T-helper 2 cell treated with Interferon-gamma antibody and Interleukin-4, amounts not matched to agents 5 μg/mL and 100 μg/mL, for 36 hours (primary cell): ENCODE data around the gene RPS28.
"Not testable (repeated sequence)": the region's sequence is repeated elsewhere in the genome, so short reads cannot be mapped to it uniquely, and the experiment has no call there.

Experiments used
- DNase-seq: peaks from one replicate; pipeline ENCODE4 v3.0.0; 2021; ENCODE audit warnings: low spot score
- H3K27ac Mint-ChIP-seq: one replicate; pipeline ENCODE4 v1.8.0; 2021; ENCODE audit warnings: mild to moderate bottlenecking, mixed read lengths
- H3K27me3 Mint-ChIP-seq: one replicate; pipeline ENCODE4 v1.8.0; 2021; ENCODE audit warnings: low read depth, mixed read lengths
- H3K36me3 Mint-ChIP-seq: one replicate; pipeline ENCODE4 v1.8.0; 2021; ENCODE audit warnings: low read depth, mixed read lengths
- H3K4me1 Mint-ChIP-seq: one replicate; pipeline ENCODE4 v1.8.0; 2021; ENCODE audit warnings: low read depth, mixed read lengths
- H3K4me3 Mint-ChIP-seq: one replicate; pipeline ENCODE4 v1.8.0; 2022; ENCODE audit warnings: mild to moderate bottlenecking, moderate library complexity, mixed read lengths
- H3K9me3 Mint-ChIP-seq: one replicate; pipeline ENCODE4 v1.8.0; 2021; ENCODE audit warnings: mixed read lengths

The RPS28 gene

DNA sequence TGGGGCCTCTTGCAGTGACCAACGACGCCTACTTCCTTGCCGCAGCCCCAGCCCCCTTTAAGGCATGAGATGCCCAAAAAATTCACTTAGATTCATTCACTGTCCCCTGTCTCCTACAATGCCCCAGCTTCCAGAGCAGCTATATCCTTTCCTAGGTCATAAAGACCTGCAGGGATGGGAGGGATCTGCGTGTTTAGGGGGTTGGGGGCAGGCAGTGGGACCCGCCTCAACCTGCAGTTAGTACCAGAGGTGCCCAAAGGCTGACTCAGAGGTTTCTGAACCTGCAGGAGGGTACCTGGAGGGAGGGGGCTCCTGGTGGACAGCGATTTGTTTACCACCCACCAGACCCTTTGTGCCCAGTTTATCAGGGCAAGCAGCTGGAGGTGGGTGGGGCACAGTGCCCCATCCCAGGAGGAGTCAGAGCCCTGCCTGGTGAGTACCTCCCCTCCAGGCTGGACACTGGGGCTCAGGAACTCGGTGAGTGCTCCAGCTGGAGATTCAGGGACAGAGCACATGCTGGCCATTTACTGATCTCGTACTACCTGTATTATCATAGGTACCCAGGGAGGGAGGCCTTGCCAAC, 10.1 kb downstream of the RPS28 start:
- no peak overlapping the region for H3K4me3 Mint-ChIP-seq
- peaks cover 3% of the 10 kb centered on the region for H3K4me1 Mint-ChIP-seq
- no peaks in the 10 kb centered on the region for H3K36me3 Mint-ChIP-seq

DNA sequence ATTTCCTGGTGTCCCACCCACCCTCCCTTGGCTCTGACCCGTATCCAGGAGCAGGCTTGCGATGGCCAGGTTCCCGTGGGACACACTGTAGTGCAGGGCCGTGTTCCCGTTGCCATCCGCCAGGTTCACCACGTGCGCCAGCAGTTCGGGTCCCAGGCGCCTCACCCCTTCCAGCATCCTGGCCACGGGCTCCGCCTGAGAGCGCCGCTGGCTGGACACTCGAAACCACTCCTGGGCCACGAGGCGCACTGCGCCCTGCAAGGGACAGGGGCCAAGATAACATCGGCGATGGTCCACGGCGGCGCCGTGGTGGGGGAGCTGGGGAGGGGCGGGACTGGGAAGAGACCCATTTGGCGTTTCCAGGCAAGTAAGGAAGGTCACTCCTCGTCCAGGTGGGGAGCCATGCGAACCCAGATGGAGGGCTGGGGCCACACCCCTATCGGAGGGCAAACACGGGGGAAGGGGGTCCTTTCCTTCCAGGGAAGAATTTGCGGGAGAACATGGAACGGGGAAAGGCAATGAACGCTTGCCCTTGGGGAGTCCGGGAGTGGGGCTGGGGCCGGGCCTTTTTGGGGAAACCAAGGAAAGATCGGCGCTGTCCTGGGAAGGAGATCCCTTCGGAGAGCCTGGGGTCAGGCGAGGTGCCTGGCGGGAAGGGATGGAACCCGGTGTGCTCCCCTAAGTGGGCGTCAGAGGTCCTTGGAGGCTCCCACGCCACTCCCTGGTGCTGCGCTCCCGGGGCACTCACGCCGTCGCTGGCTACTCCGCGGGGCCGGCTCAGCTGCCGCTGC, 11.9 kb downstream of the RPS28 start:
- Mint-ChIP-seq H3K4me3 (no peak overlapping the region), H3K36me3 (no peaks in the 10 kb centered on the region), H3K9me3 (no peaks in the 10 kb centered on the region), H3K27ac (no peak overlapping the region), H3K4me1 (peaks cover 3% of the 10 kb centered on the region), H3K27me3 (peaks cover 30% of the 10 kb centered on the region)
- DNase-seq = no peak

More for the DNA sequence above, 10.1 kb downstream of the RPS28 start:
- H3K27ac Mint-ChIP-seq = no peak overlapping the region
- no peaks in the 10 kb centered on the region for H3K9me3 Mint-ChIP-seq
- DNase-seq = no peak
- H3K27me3 Mint-ChIP-seq = peaks cover 18% of the 10 kb centered on the region

DNA sequence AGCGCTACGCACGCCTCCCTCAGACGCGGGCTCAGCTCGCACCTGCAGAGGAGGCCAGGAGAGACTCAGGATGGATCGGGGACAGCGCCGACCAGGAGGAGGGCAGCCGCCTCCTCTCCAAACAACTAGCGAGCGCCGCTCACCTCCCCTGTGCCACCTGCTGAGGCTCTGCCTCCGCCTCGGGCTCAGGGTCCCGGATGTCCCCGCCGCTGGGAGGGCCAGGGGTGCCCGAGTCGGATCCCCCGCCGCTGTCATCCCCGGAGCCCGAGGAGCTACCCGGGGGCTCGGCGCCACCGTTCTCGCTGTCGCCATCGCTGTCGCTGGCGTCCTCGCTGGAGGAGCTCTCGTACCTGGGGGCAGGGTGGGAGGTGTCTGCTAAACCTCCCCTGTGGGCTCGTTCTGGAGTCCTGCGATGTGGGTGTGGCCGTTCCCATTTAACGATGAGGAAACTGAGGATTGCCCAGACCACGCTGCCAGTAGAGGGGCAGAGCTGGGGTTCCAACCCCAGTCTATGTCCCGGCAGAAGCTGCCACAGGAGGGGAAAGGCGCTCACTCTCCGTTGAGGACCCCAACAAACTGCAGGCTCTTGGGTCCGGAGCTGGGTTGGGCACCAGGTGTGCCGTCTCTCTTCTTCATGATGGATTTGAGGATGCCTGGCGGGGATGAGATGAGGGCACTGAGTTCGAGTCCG, 12.6 kb downstream of the RPS28 start:
- H3K36me3 Mint-ChIP-seq = no peaks in the 10 kb centered on the region
- H3K9me3 Mint-ChIP-seq = no peaks in the 10 kb centered on the region
- H3K4me1 Mint-ChIP-seq = peaks cover 3% of the 10 kb centered on the region
- peak overlapping the region; percentile 12 for H3K4me3 Mint-ChIP-seq
- no peak for DNase-seq
- peaks cover 34% of the 10 kb centered on the region for H3K27me3 Mint-ChIP-seq
- H3K27ac Mint-ChIP-seq = no peak overlapping the region

DNA sequence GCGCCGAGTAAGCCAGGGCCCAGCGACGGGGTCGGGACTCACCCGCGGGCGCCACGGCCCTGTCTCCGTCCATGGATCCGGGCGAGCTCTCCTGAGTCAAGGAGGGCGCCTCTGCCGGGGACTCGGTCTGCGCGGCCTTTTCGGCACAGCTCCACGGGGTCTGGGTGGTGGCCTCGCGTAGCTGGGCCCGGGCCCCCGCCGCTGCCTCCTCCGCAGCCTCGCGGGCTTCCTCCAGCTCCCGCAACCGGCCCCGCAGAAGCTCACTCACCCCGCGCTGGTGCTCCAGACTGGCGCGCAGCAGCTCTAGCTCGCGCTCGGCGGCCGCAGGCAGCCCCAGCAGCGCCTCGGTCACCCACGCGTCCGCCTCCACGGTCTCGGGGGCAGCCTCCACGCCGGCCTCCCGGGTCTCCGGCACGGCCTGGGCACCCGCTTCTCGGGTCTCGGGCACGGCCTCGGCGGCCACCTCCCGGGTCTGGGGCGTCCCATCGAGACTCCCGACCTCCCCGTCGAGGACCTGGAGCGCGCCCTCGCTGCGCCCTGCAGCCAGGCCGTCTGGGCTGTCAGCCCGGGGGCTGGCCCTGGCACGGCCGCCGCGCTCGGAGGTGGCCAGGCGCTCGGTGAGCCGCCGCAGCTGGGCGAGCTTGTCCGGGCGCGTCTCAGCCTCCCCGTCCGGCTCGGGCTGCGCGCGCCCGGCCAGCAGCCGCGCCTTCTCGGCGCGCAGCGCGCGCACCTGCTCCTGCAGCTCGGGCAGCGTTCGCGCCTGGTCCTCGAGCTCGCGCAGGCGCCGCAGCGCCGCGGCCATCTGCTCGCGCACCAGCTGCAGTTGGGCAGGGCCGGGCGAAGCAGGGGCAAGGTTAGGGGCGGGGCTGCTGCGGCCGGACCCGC, 13.4 kb downstream of the RPS28 start:
- no peaks in the 10 kb centered on the region for H3K9me3 Mint-ChIP-seq
- no peaks in the 10 kb centered on the region for H3K36me3 Mint-ChIP-seq
- DNase-seq = peak; percentile 73
- H3K4me1 Mint-ChIP-seq = peaks cover 3% of the 10 kb centered on the region
- peak overlapping the region; percentile 12 for H3K4me3 Mint-ChIP-seq
- peaks cover 38% of the 10 kb centered on the region for H3K27me3 Mint-ChIP-seq
- H3K27ac Mint-ChIP-seq = no peak overlapping the region

DNA sequence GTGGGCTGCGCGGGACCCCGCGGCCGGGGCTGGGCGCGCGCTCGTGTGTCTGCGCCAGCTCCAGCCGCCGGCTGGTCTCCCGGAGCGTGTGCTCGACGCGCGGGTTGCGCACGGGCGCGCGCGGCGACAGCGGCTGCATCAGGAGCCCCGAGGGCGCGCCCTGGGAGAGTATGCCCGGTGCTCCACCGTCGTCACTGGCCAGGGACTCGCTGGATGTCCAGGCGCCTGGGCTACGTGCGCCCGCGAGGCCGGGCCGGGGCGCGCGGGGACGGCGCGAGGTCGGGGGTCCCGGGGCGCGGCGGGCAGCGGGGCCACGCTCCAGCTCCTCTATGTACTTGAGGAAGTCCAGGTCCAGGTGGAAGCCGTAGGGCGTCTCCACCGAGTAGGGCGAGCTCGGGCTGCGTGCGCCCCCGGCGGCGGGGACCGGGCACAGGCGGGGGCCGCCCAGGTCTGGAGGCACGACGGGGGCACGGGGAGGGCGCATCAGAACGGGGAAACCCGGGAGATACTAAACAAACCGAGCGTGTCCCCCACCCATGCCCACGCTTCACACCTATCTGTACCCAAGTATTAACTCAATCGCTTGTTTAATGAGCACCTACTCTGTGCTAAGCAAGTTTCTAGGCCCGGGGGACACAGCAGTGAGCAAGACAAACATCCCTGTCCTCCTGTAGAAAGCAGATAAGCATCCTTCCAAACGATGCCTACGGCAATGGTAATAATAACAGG, 14.2 kb downstream of the RPS28 start:
- peak; percentile 29 for DNase-seq
- Mint-ChIP-seq H3K27me3 (peaks cover 42% of the 10 kb centered on the region), H3K4me3 (peak overlapping the region; percentile 46), H3K27ac (no peak overlapping the region), H3K36me3 (no peaks in the 10 kb centered on the region), H3K9me3 (no peaks in the 10 kb centered on the region), H3K4me1 (peaks cover 3% of the 10 kb centered on the region)

DNA sequence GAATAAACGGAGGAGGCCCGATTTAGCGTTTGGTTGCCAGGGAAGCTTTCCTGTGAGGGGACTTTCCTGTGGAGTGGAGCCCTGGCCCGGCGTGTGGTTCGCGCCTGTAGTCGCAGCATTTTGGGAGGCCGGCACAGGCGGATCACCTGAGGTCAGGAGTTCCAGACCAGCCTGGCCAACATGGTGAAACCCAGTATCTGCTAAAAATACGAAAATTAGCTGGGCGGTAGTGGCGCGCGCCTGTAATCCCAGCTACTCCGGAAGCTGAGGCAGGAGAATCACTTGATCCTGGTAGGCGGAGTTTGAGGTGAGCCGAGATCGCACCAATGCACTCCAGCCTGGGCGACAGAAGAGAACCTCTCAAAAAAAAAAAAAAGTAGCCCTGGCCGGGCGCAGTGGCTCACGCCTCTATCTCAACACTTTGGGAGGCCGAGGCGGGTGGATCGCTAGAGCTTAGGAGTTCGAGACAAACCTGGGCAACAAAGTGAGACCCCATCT, 14.8 kb downstream of the RPS28 start:
- no peak for DNase-seq
- peaks cover 48% of the 10 kb centered on the region for H3K27me3 Mint-ChIP-seq

DNA sequence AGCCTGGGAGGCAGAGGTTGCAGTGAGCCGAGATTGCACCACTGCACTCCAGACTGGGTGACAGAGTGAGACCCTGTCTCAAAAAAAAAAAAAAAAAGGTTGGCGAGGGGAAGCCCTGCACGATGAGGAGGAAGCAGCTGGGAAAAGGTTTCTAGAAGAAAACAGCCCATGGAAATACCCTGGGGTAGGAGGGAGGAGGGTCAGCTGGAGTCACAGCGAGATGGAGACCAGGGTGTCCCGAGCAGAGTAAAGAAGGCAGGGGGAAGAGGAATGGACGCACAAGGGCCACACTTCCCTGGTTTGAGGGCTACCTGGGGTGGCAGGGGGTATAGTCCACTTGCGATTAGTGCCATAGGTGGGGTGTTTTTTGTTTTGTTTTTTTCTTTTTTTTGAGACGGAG, 15.4 kb downstream of the RPS28 start:
- H3K27me3 Mint-ChIP-seq = peaks cover 50% of the 10 kb centered on the region
- H3K27ac Mint-ChIP-seq = no peak overlapping the region
- no peaks in the 10 kb centered on the region for H3K36me3 Mint-ChIP-seq
- H3K4me3 Mint-ChIP-seq = no peak overlapping the region
- H3K4me1 Mint-ChIP-seq = peaks cover 3% of the 10 kb centered on the region
- DNase-seq = no peak
- no peaks in the 10 kb centered on the region for H3K9me3 Mint-ChIP-seq

More for the DNA sequence above, 14.8 kb downstream of the RPS28 start:
- Mint-ChIP-seq H3K36me3 (no peaks in the 10 kb centered on the region), H3K4me1 (peaks cover 3% of the 10 kb centered on the region), H3K27ac (no peak overlapping the region), H3K9me3 (no peaks in the 10 kb centered on the region), H3K4me3 (peak overlapping the region; percentile 46)

DNA sequence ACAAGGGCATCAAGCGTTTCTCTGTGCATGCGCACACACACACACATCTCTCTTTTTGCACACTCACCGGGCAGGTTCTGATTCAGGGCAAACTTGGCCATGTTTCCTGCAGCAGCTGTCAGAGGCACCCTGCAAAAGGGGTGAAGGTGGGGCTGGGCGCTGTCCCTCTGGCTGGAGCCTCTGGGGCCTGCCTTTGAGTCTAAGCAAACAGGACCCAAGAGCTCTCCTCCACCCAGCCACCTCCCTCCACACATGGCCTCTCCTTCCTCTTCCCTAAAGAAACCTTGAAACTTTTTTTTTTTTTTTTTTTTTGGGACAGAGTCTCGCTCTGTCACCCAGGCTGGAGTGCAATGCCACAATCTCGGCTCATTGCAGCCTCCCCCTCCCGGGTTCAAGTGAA, 16.4 kb downstream of the RPS28 start:
- peaks cover 3% of the 10 kb centered on the region for H3K4me1 Mint-ChIP-seq
- no peaks in the 10 kb centered on the region for H3K36me3 Mint-ChIP-seq
- H3K9me3 Mint-ChIP-seq = no peaks in the 10 kb centered on the region
- no peak overlapping the region for H3K4me3 Mint-ChIP-seq
- no peak for DNase-seq
- peaks cover 53% of the 10 kb centered on the region for H3K27me3 Mint-ChIP-seq
- no peak overlapping the region for H3K27ac Mint-ChIP-seq

DNA sequence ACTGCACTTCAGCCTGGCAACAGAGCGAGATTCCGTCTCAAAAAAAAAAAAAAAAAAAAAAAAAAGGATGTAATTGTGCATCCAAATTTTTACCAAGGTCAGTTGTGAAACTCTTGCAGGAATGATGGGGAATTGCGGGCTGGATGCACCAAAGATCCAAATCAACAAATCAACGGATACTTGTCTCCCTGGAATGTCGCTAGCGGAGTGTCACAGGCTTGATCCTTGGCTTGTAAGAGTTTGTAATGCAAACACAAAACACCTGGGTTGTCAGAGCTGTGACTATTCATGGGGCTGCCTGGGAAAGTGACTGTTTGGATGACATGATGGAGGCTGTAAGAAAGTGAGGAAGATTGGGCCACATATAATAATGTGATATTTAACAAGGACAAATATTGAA, 17.5 kb downstream of the RPS28 start:
- DNase-seq = no peak
- Mint-ChIP-seq H3K27me3 (peaks cover 56% of the 10 kb centered on the region), H3K4me1 (peaks cover 6% of the 10 kb centered on the region), H3K27ac (no peak overlapping the region), H3K9me3 (no peaks in the 10 kb centered on the region), H3K4me3 (no peak overlapping the region), H3K36me3 (no peaks in the 10 kb centered on the region)

DNA sequence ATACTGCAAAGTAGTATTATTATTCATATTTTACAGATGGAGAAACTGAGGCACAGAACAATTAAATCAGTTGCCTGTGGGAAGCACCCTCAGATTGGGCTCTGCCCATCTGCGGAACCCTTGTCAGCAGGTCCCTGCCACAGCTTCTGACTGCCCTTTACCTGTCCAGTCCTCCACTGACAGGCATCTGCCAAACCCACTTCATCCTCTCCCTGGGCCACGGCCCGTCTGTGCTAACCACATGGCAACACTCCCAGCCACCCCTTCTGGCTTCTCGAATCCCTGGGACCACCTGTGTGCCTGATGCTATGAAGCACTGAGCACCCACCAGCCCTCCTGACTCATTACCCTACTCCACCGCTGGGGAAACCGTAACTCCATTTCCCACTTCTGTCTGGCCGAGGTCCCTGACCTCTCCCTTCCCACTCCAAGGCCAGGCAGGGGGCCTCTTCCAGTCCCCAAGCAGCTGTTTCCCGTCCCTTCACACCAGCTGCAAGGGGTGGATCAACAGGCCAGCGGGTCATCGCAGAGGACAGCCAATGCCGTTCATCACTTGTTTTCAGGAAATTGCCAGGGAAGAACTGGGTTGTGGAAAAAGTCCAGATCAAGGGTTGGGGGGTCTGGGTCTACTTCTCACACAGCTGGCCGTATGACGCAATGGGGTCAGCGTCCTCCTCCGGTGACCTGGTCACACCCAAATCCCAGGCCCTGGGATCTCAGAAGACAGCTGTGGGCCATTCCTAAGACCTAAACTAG, 19.2 kb downstream of the RPS28 start:
- no peak overlapping the region for H3K27ac Mint-ChIP-seq
- no peaks in the 10 kb centered on the region for H3K36me3 Mint-ChIP-seq
- H3K4me1 Mint-ChIP-seq = peaks cover 6% of the 10 kb centered on the region
- H3K27me3 Mint-ChIP-seq = peaks cover 57% of the 10 kb centered on the region
- H3K4me3 Mint-ChIP-seq = no peak overlapping the region
- H3K9me3 Mint-ChIP-seq = no peaks in the 10 kb centered on the region
- DNase-seq = no peak

DNA sequence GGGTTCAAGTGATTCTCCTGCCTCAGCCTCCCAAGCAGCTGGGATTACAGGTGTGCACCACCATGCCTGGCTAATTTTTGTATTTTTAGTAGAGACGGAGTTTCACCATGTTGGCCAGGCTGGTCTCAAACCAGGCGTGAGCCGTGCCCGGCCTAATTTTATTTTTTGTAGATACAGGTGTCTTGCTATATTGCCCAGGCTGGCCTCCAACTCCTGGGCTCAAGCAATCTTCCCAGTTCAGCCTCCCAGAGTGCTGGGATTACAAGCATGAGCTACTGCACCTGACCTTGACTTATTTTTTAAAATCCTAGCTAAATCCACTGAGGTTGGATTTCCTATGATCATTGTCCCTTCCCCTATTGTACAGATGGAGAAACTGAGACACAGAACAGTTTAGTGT, 20.2 kb downstream of the RPS28 start:
- not testable (repeated sequence) for H3K27ac Mint-ChIP-seq, H3K9me3 Mint-ChIP-seq, H3K36me3 Mint-ChIP-seq, DNase-seq, H3K4me1 Mint-ChIP-seq
- peaks cover 48% of the 10 kb centered on the region for H3K27me3 Mint-ChIP-seq
- H3K4me3 Mint-ChIP-seq = peak overlapping the region; percentile 12

DNA sequence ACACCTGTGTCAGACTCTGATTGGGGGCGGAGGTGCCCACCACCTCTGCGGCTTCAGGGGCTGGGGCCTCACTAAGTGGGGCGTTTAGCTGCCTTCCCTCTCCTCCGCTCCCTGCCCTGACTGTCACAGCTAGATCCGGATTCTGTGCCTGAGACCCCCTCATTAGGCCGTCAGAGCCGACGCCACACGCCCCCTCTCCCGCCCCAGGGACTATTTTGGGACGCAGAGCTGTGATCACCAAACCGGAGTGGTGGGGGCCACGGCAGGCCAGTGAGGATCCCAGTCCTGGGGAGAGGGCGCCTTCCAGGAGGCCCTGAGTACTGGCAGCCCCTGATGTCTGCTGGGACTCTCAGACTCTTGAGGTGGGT, 21.0 kb downstream of the RPS28 start:
- Mint-ChIP-seq H3K36me3 (no peaks in the 10 kb centered on the region), H3K4me3 (peak overlapping the region; percentile 29), H3K4me1 (peaks cover 3% of the 10 kb centered on the region), H3K27me3 (peaks cover 44% of the 10 kb centered on the region), H3K27ac (no peak overlapping the region), H3K9me3 (no peaks in the 10 kb centered on the region)
- no peak for DNase-seq
